NCI-H446 (cell line): ENCODE data around the gene TBX1.
"Not testable (repeated sequence)": the region's sequence is repeated elsewhere in the genome, so short reads cannot be mapped to it uniquely, and the experiment has no call there.

Source experiments
- DNase-seq, 2 experiments: peaks; one replicate each; lab custom pipeline; 2025; lab: John Stamatoyannopoulos, UW

Gene TBX1

GRCh38 chr22:19765477-19766239 is 5.1 kb downstream of the TBX1 start:
- DNase-seq: no peak

GRCh38 chr22:19766240-19766510 is 5.6 kb downstream of the TBX1 start:
- no peak for DNase-seq

- DNase-seq: no peak
Observed at GRCh38 chr22:19766511-19767426, 6.2 kb downstream of the TBX1 start.

GRCh38 chr22:19767427-19768341 is 7.1 kb downstream of the TBX1 start:
- no peak for DNase-seq

GRCh38 chr22:19769393-19769715 is 8.8 kb downstream of the TBX1 start:
- DNase-seq: no peak

GRCh38 chr22:19770349-19771220 is 10.0 kb downstream of the TBX1 start:
- DNase-seq: no peak

- DNase-seq: no peak
Observed at GRCh38 chr22:19772422-19772672, 11.8 kb downstream of the TBX1 start.

GRCh38 chr22:19772673-19773469 is 12.3 kb downstream of the TBX1 start:
- no peak for DNase-seq

- no peak for DNase-seq
Observed at GRCh38 chr22:19773470-19774040, 13.0 kb downstream of the TBX1 start.

GRCh38 chr22:19774628-19775027 is 14.1 kb downstream of the TBX1 start:
- no peak for DNase-seq

GRCh38 chr22:19775496-19776325 is 15.1 kb downstream of the TBX1 start:
- DNase-seq: no peak

GRCh38 chr22:19776433-19777031 is 16.0 kb downstream of the TBX1 start:
- DNase-seq: no peak

GRCh38 chr22:19777192-19777591 is 16.6 kb downstream of the TBX1 start:
- DNase-seq: not testable (repeated sequence)

GRCh38 chr22:19779011-19779421 is 18.4 kb downstream of the TBX1 start:
- no peak for DNase-seq

GRCh38 chr22:19779685-19780268 is 19.2 kb downstream of the TBX1 start:
- no peak for DNase-seq

GRCh38 chr22:19782533-19782932 is 22.0 kb downstream of the TBX1 start:
- no peak for DNase-seq

GRCh38 chr22:19783586-19784383 is 23.2 kb downstream of the TBX1 start:
- no peak for DNase-seq
